Activated CD4-positive, alpha-beta T cell treated with anti-CD3 and anti-CD28 coated beads, Interleukin-2, amount 50 U/mL, for 48 hours (primary cell): Measurements from ENCODE around the gene SPTBN2.

Experiments used
- DNase-seq, 2 experiments: peaks; one replicate each; pipeline ENCODE4 v3.0.0-alpha.2; 2020

SPTBN2 gene

GRCh38 chr11:66638177-66639065 lies 90.6 kb downstream of the SPTBN2 start, which contains the start of gene RBM4:
Gene RBM4, plus strand, starts transcription at chr11:66638703. Its CDS starts 1,009 bp downstream, at chr11:66639712.
- DNase-seq, result peak; percentile 92 to 96

- no peak for DNase-seq
Measured at GRCh38 chr11:66637557-66638176, 91.3 kb downstream of the SPTBN2 start.

GRCh38 chr11:66636411-66636810 lies 92.6 kb downstream of the SPTBN2 start:
- no peak for DNase-seq
